ENCODE measurements around the gene ENPEP.

- TF ChIP-seq, protein P1, sequence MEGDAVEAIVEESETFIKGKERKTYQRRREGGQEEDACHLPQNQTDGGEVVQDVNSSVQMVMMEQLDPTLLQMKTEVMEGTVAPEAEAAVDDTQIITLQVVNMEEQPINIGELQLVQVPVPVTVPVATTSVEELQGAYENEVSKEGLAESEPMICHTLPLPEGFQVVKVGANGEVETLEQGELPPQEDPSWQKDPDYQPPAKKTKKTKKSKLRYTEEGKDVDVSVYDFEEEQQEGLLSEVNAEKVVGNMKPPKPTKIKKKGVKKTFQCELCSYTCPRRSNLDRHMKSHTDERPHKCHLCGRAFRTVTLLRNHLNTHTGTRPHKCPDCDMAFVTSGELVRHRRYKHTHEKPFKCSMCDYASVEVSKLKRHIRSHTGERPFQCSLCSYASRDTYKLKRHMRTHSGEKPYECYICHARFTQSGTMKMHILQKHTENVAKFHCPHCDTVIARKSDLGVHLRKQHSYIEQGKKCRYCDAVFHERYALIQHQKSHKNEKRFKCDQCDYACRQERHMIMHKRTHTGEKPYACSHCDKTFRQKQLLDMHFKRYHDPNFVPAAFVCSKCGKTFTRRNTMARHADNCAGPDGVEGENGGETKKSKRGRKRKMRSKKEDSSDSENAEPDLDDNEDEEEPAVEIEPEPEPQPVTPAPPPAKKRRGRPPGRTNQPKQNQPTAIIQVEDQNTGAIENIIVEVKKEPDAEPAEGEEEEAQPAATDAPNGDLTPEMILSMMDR (IDR thresholded peaks at IDR 0.05) = no peak
- no peak for TF ChIP-seq POLR2A (IDR thresholded peaks at IDR 0.05)
These were observed 36.9 kb downstream of the ENPEP start for GRCh38 chr4:110512901-110513300.
